ENCODE data around the gene AGBL5. TPM values are rescaled to one million over a fixed set of nuclear protein-coding genes. Genes with fewer than 3 reads are reported as not detected.
A peak's percentile ranks its signal among the peaks of the same experiment; 100 is the strongest.

Gene AGBL5
- total and polyA plus RNA-seq, 2 of the 13 experiments (the other 11 are each of a cell fraction or from before 2014, with no cell fraction given): 55.9 to 73.3 TPM

- TF ChIP-seq PRDM15 (CRISPR knock-in tag; IDR thresholded peaks at IDR 0.05) (no peak), CREB1 (IDR thresholded peaks at IDR 0.05) (no peak), CREB1 (CRISPR knock-in tag; IDR thresholded peaks at IDR 0.05) (no peak), ZNF556 (CRISPR knock-in tag; IDR thresholded peaks at IDR 0.05; ENCODE audit: borderline replicate concordance) (peak; percentile 43; the same call in 1 of the 2 replicates), DMAP1 (CRISPR knock-in tag; IDR thresholded peaks at IDR 0.05) (peak; percentile 94), ZNF10 (CRISPR knock-in tag; IDR thresholded peaks at IDR 0.05; ENCODE audit: borderline replicate concordance, low read depth) (no peak; the same call in 1 of the 2 replicates), ZNF224 (CRISPR knock-in tag; IDR thresholded peaks at IDR 0.05) (peak; percentile 52; the same call in 1 of the 2 replicates), ZXDC (CRISPR knock-in tag; IDR thresholded peaks at IDR 0.05) (peak; percentile 90; the same call in 1 of the 2 replicates), ZNF790 (CRISPR knock-in tag; IDR thresholded peaks at IDR 0.05; ENCODE audit: borderline replicate concordance) (no peak), HNRNPLL (IDR thresholded peaks at IDR 0.05; ENCODE audit: low read depth, low read length, poor library complexity, severe bottlenecking) (no peak), ZNF44 (CRISPR knock-in tag; IDR thresholded peaks at IDR 0.05) (peak; percentile 73), KMT2B (CRISPR knock-in tag; IDR thresholded peaks at IDR 0.05) (peak; percentile 68)
- TF ChIP-seq, protein P1, sequence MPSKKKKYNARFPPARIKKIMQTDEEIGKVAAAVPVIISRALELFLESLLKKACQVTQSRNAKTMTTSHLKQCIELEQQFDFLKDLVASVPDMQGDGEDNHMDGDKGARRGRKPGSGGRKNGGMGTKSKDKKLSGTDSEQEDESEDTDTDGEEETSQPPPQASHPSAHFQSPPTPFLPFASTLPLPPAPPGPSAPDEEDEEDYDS (CRISPR knock-in tag; IDR thresholded peaks at IDR 0.05): peak; percentile 94
- TF ChIP-seq, protein P2, sequence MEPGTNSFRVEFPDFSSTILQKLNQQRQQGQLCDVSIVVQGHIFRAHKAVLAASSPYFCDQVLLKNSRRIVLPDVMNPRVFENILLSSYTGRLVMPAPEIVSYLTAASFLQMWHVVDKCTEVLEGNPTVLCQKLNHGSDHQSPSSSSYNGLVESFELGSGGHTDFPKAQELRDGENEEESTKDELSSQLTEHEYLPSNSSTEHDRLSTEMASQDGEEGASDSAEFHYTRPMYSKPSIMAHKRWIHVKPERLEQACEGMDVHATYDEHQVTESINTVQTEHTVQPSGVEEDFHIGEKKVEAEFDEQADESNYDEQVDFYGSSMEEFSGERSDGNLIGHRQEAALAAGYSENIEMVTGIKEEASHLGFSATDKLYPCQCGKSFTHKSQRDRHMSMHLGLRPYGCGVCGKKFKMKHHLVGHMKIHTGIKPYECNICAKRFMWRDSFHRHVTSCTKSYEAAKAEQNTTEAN (CRISPR knock-in tag; conservative IDR thresholded peaks at IDR 0.05): peak; percentile 98
- TF ChIP-seq, protein P3, sequence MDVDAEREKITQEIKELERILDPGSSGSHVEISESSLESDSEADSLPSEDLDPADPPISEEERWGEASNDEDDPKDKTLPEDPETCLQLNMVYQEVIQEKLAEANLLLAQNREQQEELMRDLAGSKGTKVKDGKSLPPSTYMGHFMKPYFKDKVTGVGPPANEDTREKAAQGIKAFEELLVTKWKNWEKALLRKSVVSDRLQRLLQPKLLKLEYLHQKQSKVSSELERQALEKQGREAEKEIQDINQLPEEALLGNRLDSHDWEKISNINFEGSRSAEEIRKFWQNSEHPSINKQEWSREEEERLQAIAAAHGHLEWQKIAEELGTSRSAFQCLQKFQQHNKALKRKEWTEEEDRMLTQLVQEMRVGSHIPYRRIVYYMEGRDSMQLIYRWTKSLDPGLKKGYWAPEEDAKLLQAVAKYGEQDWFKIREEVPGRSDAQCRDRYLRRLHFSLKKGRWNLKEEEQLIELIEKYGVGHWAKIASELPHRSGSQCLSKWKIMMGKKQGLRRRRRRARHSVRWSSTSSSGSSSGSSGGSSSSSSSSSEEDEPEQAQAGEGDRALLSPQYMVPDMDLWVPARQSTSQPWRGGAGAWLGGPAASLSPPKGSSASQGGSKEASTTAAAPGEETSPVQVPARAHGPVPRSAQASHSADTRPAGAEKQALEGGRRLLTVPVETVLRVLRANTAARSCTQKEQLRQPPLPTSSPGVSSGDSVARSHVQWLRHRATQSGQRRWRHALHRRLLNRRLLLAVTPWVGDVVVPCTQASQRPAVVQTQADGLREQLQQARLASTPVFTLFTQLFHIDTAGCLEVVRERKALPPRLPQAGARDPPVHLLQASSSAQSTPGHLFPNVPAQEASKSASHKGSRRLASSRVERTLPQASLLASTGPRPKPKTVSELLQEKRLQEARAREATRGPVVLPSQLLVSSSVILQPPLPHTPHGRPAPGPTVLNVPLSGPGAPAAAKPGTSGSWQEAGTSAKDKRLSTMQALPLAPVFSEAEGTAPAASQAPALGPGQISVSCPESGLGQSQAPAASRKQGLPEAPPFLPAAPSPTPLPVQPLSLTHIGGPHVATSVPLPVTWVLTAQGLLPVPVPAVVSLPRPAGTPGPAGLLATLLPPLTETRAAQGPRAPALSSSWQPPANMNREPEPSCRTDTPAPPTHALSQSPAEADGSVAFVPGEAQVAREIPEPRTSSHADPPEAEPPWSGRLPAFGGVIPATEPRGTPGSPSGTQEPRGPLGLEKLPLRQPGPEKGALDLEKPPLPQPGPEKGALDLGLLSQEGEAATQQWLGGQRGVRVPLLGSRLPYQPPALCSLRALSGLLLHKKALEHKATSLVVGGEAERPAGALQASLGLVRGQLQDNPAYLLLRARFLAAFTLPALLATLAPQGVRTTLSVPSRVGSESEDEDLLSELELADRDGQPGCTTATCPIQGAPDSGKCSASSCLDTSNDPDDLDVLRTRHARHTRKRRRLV (CRISPR knock-in tag; IDR thresholded peaks at IDR 0.05): peak; percentile 59; the same call in 1 of the 2 replicates
These were observed 44.5 kb downstream of the AGBL5 start (continued) for GRCh38 chr2:27095745-27096651.

Measured in HepG2 (cell line).